HFFc6 (cell line): ENCODE results near the gene SLC25A24. TPM values are rescaled to one million over a fixed set of nuclear protein-coding genes. Genes with fewer than 3 reads are reported as not detected.

Experiments used
- DNase-seq: peaks from one replicate; pipeline ENCODE4 v3.0.0-alpha.2; 2018
- H3K27ac Mint-ChIP-seq: 2 replicates; pipeline ENCODE4 v1.8.0; 2020; ENCODE audit warnings: mild to moderate bottlenecking, mixed read lengths
- H3K27me3 Mint-ChIP-seq: 2 replicates; pipeline ENCODE4 v1.8.0; 2021; ENCODE audit warnings: mild to moderate bottlenecking, moderate library complexity, mixed read lengths; ENCODE audit not compliant: insufficient read depth
- H3K36me3 Mint-ChIP-seq: 2 replicates; pipeline ENCODE4 v1.8.0; 2021; ENCODE audit warnings: low read depth, mixed read lengths
- H3K4me1 Mint-ChIP-seq: 2 replicates; pipeline ENCODE4 v1.8.0; 2020; ENCODE audit warnings: low read depth, mixed read lengths
- H3K4me3 Mint-ChIP-seq: 2 replicates; pipeline ENCODE4 v1.8.0; 2020; ENCODE audit warnings: mild to moderate bottlenecking, moderate library complexity, mixed read lengths
- H3K9me3 Mint-ChIP-seq: 2 replicates; pipeline ENCODE4 v1.8.0; 2020; ENCODE audit warnings: mild to moderate bottlenecking, mixed read lengths
- total RNA-seq, 6 experiments: library from RNA; stranded (reverse); fragmentation: NEBNext Ultra II Directional; extraction: Animal tissue kit (Norgen Biotek cat#: 25700); gene quantifications; 2 replicates in 1 of 6; 3 replicates in 5 of 6; pipeline ENCODE4 v1.2.3, GENCODE V29; 2021
- TF ChIP-seq, protein P1 (sequence below): fragments of 200-600 bp; sonication (generic); IDR thresholded peaks from 2 replicates; pipeline ENCODE4 v1.5.0; 2021; ENCODE audit warnings: antibody characterized with exemption, mild to moderate bottlenecking

The SLC25A24 gene
- total RNA-seq, 6 experiments from 2014 or later = 34.5 to 44.6 (median 39.9) TPM

DNA sequence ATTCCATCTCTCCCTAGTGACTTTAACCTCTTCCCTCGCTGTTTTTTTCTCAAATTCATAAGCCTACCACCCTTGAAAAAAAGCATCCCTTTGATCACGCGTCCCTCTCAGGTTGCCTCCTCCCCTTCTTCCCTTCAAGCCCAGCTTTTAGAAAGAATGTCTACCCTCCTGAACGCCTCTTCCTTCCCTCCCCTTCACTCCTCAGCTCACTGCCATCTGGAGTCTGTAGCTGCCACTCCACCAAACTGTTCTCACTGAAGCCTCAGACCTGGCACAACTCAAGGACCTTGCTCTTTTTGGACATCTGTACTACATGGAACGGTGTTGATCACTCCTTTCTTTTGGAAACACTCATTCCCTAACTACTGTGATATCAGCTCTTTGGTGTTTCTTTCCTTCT, 80.6 kb downstream of the SLC25A24 start:
- DNase-seq = no peak
- no peaks in the 10 kb centered on the region for H3K36me3 Mint-ChIP-seq
- H3K27me3 Mint-ChIP-seq = peaks cover 22% of the 10 kb centered on the region
- TF ChIP-seq, protein P1, sequence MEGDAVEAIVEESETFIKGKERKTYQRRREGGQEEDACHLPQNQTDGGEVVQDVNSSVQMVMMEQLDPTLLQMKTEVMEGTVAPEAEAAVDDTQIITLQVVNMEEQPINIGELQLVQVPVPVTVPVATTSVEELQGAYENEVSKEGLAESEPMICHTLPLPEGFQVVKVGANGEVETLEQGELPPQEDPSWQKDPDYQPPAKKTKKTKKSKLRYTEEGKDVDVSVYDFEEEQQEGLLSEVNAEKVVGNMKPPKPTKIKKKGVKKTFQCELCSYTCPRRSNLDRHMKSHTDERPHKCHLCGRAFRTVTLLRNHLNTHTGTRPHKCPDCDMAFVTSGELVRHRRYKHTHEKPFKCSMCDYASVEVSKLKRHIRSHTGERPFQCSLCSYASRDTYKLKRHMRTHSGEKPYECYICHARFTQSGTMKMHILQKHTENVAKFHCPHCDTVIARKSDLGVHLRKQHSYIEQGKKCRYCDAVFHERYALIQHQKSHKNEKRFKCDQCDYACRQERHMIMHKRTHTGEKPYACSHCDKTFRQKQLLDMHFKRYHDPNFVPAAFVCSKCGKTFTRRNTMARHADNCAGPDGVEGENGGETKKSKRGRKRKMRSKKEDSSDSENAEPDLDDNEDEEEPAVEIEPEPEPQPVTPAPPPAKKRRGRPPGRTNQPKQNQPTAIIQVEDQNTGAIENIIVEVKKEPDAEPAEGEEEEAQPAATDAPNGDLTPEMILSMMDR = no peak
- H3K9me3 Mint-ChIP-seq = no peaks in the 10 kb centered on the region
- H3K4me3 Mint-ChIP-seq = no peak overlapping the region
- H3K27ac Mint-ChIP-seq = no peak overlapping the region
- H3K4me1 Mint-ChIP-seq = peaks cover 23% of the 10 kb centered on the region

DNA sequence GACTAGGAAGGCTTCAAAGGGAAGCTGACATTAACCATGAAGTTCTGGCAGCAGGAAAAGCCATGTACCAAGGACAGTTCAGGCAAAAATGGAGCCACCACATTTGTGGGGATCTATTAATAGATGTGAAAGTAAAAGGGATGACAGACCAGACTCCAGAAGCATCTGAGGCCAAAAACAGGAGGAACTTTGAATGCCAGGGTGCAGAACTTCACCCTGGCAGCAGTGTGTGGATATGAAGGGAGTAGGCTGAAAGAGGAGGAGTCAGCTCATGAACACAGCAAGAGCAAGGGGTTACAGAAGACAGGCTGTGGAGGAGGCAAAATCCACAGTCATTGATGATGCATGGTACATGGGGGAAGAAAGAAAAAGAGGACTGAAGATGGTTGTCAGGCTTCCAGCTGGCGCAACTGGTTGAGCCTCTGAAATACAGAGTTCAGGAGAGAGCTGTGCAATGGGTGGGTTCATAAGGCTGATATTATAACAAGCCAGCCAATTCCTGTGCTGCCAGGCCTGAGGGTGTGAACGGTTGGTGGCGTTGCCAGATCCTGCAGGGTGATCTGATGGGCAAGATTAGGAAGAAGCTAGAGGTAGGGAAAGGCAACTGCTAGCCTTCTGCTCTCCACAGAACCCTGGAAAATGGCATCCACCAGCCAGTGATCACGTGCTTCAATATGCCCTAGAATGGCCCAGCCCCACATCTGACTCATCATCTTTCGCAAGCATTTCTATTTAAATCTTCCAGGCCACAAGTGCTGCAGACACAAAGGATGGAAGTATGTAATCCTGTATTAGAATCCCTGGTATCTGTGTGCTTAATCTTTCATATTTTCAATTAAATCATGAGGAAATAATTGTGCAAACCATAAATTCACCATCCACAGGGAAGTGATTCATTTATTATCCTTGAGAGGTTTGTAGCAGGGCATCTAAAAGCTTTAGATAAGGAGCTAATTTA, 81.9 kb downstream of the SLC25A24 start:
- TF ChIP-seq, protein P1 = no peak
- peak; percentile 75 for DNase-seq
- Mint-ChIP-seq H3K27me3 (peaks cover 21% of the 10 kb centered on the region), H3K27ac (peak overlapping the region; percentile 14), H3K36me3 (no peaks in the 10 kb centered on the region), H3K9me3 (no peaks in the 10 kb centered on the region), H3K4me1 (peaks cover 27% of the 10 kb centered on the region), H3K4me3 (no peak overlapping the region)

DNA sequence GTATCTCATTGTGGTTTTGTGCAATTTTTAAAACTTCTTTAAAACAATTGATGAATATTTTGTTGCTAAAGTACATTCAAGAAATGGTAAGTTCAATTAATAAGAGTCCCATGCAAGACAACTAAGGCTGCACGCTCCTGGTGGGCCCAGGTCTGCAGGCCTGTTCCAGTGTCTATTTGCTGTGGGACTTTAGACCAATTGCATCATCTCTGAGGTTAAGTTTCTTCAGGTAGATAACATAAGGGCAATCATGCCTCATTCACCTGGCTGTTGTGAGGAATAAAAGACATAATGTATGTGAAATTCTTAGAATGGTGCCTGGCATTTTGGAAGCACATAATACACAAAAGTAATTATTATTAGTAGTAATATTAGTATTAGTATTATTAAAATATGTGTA, 82.9 kb downstream of the SLC25A24 start:
- no peaks in the 10 kb centered on the region for H3K36me3 Mint-ChIP-seq
- TF ChIP-seq, protein P1 = no peak
- no peak for DNase-seq
- no peak overlapping the region for H3K4me3 Mint-ChIP-seq
- peaks cover 17% of the 10 kb centered on the region for H3K27me3 Mint-ChIP-seq
- no peak overlapping the region for H3K27ac Mint-ChIP-seq
- H3K9me3 Mint-ChIP-seq = no peaks in the 10 kb centered on the region
- H3K4me1 Mint-ChIP-seq = peaks cover 28% of the 10 kb centered on the region

DNA sequence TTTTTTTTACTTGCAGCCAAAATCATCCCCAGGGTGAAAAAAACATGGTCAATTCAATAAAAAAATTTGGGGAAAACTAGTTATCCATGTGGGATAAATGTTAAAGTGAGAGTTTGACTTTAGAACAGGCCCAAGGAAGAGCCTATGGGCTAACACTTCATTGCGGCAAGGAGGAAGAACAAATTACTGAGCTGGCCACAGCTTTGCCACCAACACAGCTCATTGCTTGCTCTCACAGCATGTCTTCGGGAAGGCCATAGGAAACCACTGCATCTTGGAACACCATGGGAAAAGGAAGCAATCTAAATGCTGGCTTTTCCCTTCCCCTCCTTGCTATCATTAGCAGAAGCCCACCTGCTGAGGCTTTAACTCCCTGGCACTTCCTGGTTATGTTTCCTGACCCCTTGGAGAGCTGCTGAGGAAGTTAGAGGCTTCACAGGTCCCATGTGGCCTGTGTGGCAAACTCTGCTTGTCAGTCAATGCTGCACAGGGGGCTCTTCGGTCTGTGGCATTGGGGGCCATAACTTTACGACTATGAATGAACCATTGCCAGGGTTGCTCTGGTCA, 86.0 kb downstream of the SLC25A24 start:
- peaks cover 2% of the 10 kb centered on the region for H3K27me3 Mint-ChIP-seq
- H3K36me3 Mint-ChIP-seq = no peaks in the 10 kb centered on the region
- no peaks in the 10 kb centered on the region for H3K9me3 Mint-ChIP-seq
- no peak for DNase-seq
- H3K27ac Mint-ChIP-seq = no peak overlapping the region
- peaks cover 21% of the 10 kb centered on the region for H3K4me1 Mint-ChIP-seq
- H3K4me3 Mint-ChIP-seq = no peak overlapping the region
- TF ChIP-seq, protein P1 = no peak

DNA sequence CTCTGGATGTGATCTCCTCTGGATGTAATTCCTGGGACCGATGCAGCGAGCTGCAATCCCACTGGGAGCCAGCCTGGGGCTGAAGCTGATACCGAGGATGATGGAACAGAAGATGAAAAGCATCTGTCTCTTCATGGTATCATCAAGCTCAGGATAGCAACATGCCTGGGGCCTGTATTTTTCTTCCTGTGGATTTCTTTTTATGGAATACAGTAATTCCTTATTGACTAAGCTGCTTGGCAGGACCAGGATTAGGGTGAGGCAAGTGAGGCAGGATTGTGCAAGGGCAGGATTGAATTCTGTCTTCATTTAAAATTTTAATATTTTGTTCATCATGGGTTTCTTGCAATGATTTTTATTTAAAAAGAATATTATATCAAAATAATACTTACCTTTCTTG, 86.6 kb downstream of the SLC25A24 start:
- Mint-ChIP-seq H3K4me1 (peaks cover 14% of the 10 kb centered on the region), H3K4me3 (no peak overlapping the region), H3K36me3 (no peaks in the 10 kb centered on the region), H3K27ac (no peak overlapping the region), H3K9me3 (no peaks in the 10 kb centered on the region), H3K27me3 (peaks cover 2% of the 10 kb centered on the region)
- TF ChIP-seq, protein P1 = no peak
- no peak for DNase-seq
